ENCODE measurements around the gene SLC52A3.

SLC52A3 gene

DNA sequence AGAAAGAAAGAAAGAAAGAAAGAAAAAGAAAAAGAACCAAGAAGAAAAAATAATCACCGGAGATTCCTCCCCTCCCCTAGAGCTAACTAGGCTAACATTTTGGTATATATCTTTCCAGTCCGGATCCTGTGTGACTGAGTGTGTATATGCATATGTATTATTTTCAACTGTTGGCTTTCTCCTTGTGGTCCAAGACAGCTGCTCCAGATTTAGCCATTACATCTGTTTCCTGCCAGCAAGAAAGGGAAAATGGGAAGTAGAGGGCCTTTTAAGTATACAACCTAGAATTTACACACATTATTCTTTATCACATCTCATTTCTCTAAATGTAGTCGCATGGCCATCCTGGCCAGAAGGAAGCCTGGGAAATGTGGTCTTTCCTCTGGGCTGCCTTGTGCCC, 15.2 kb downstream of the SLC52A3 start:
- H3K4me3 ChIP-seq (ENCODE audit: low read depth, low read length), result no peak overlapping the region
- TF ChIP-seq, protein P1, sequence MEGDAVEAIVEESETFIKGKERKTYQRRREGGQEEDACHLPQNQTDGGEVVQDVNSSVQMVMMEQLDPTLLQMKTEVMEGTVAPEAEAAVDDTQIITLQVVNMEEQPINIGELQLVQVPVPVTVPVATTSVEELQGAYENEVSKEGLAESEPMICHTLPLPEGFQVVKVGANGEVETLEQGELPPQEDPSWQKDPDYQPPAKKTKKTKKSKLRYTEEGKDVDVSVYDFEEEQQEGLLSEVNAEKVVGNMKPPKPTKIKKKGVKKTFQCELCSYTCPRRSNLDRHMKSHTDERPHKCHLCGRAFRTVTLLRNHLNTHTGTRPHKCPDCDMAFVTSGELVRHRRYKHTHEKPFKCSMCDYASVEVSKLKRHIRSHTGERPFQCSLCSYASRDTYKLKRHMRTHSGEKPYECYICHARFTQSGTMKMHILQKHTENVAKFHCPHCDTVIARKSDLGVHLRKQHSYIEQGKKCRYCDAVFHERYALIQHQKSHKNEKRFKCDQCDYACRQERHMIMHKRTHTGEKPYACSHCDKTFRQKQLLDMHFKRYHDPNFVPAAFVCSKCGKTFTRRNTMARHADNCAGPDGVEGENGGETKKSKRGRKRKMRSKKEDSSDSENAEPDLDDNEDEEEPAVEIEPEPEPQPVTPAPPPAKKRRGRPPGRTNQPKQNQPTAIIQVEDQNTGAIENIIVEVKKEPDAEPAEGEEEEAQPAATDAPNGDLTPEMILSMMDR (IDR thresholded peaks at IDR 0.05; ENCODE audit: low read depth, low read length, missing control alignments), result no peak
- no peak for DNase-seq (ENCODE audit: low read depth)

DNA sequence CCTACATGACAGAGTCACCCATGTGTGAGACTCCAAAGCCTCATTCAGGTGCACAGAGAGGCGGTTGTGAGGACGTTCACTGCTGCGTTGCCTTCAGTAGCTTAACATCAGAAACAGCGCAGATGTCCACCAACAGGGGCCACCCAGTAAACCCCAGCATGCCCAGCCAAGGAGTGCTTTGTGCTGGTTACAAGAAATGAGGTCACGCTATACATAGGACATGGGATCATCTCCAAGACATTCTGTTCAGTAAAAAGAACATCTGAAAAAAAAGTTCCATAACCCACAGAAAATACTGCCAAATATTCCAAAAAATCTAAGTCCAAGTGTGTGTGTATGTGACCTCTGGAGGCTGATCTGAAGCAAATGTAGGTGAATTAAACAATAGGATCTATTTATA, 16.0 kb downstream of the SLC52A3 start:
- H3K4me3 ChIP-seq (ENCODE audit: low read depth, low read length), result no peak overlapping the region
- no peak for DNase-seq (ENCODE audit: low read depth)
- TF ChIP-seq, protein P1 (IDR thresholded peaks at IDR 0.05; ENCODE audit: low read depth, low read length, missing control alignments), result no peak

DNA sequence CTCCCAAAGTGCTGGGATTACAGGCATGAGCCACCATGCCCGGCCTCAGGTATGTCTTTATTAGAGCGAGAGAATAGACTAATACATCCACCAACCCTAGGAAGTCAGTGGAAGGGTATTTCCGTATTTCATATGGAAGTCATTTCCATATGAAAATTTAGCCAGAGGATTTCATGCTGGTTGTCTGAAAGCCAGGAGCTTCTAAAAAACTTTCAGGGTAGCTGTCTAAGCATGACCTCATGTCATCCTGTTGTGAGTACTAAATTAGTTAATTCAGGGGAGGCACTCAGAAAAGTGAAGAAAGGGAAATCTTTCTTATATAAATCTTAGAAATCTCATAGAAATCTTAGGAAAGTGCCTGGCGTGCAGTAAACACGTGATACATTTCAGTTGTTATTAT, 16.5 kb downstream of the SLC52A3 start:
- TF ChIP-seq, protein P1 (IDR thresholded peaks at IDR 0.05; ENCODE audit: low read depth, low read length, missing control alignments), result no peak
- H3K4me3 ChIP-seq (ENCODE audit: low read depth, low read length), result no peak overlapping the region
- no peak for DNase-seq (ENCODE audit: low read depth)

DNA sequence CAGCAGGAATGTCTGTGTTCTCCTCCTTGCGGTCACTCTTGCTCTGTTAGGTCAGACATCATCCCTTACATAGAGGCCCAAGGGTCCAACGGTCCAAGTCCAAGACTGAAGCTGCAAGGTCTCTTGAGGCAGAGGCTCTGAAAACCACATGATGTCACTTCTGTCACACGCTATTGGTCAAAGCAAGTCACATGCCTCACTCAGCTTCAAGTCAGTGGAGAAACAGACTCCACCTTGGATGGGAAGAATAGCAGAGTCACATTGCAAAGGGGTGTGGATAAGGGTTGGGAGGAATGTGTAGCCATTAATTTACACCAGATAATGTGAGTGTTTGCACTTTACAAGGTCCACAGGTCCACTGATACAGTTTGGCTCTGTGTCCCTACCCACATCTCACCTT, 17.5 kb downstream of the SLC52A3 start:
- no peak for DNase-seq (ENCODE audit: low read depth)
- no peak overlapping the region for H3K4me3 ChIP-seq (ENCODE audit: low read depth, low read length)
- TF ChIP-seq, protein P1 (IDR thresholded peaks at IDR 0.05; ENCODE audit: low read depth, low read length, missing control alignments), result no peak

DNA sequence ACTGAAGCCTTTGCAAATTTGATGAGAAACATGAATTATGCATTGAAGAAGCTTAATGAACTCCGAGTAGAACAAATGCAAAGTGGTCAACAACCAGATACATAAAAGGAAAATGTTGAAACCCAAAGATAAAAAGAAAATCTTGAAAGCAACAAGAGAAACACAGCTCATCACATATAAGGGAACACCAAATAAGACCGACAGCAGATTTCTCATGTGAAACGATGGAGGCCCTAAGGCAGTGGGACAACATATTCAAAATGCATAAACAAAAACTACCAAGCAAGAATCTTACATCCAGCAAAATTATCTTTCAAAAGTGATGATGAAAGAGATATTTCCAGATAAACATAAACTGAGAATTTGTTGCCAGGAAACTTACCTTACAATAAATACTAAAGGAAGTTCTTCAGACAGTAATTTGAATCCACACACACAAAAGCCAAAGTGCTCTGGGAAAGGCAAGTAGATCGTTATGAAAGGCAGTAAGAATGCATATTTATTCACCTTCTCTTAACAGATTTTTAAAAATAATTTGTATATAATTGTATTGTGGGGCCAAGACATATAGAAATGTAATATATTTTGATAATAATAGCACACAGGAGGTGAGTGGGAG, 22.5 kb downstream of the SLC52A3 start:
- no peak for DNase-seq (ENCODE audit: low read depth)
- H3K4me3 ChIP-seq (ENCODE audit: low read depth, low read length), result no peak overlapping the region
- TF ChIP-seq, protein P1 (IDR thresholded peaks at IDR 0.05; ENCODE audit: low read depth, low read length, missing control alignments), result no peak

DNA sequence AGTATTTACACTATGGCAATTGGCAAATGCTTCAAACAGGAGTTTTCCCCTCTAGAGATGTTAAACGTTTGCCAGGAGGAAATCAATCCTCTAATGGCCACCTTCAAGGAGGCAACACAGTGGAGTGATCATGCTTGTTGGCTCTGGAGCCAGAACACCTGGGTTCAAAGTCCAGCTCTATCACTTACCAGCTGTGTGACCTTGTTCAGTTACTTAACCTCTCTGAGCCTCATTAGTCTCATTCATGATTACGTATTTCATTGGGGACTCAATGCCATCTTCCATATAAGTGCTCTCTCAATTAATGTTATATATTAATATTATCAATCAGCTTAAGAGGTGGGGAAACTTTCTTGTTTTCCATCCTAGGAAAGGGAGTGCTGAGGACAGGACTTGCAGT, 26.1 kb downstream of the SLC52A3 start:
- H3K4me3 ChIP-seq (ENCODE audit: low read depth, low read length), result no peak overlapping the region
- TF ChIP-seq, protein P1 (IDR thresholded peaks at IDR 0.05; ENCODE audit: low read depth, low read length, missing control alignments), result no peak

DNA sequence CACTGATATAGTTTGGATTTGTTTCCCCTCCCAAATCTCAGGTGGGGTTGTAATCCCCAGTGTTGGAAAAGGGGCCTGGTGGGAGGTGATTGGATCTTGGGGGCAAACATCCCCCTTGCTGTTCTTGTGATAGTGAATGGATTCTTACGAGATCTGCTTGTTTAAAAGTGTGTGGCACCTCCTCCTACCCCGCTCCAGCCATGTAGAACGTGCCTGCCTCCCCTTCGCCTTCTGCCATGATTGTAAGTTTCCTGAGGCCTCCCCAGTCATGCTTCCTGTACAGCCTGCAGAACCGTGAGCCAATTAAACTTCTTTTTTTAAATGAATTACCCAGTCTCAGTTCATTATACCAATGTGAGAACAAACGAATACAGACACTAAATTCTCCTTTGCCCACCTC, 26.7 kb downstream of the SLC52A3 start:
- TF ChIP-seq, protein P1 (IDR thresholded peaks at IDR 0.05; ENCODE audit: low read depth, low read length, missing control alignments), result no peak
- H3K4me3 ChIP-seq (ENCODE audit: low read depth, low read length), result no peak overlapping the region
- no peak for DNase-seq (ENCODE audit: low read depth)

More for the DNA sequence above, 26.1 kb downstream of the SLC52A3 start:
- no peak for DNase-seq (ENCODE audit: low read depth)

Measured in GM12864 (cell line).